SK-N-SH treated with all-trans-retinoic acid at 6 μM for 48 hours (cell line): ENCODE measurements around the gene SCN1A.

ENCODE experiments used
- ATAC-seq: fragments of 200-7000 bp; cut with Tn5 transposase; 3 replicates; pipeline ENCODE4 v1.9.1; 2020; ENCODE audit warnings: mild to moderate bottlenecking, moderate library complexity
- ARNTL ChIP-seq: fragments of 450-650 bp; formaldehyde crosslinking; IDR thresholded peaks from 2 replicates; pipeline ENCODE4 v1.5.0; 2020; ENCODE audit warnings: low read depth, mild to moderate bottlenecking, moderate library complexity, borderline replicate concordance
- BACH2 ChIP-seq: fragments of 250-450 bp; sonication (Bioruptor Pico); IDR thresholded peaks from 2 replicates; pipeline ENCODE4 v1.9.0; 2021; ENCODE audit warnings: mild to moderate bottlenecking, borderline replicate concordance
- CSDC2 ChIP-seq: fragments of 250-450 bp; sonication (Bioruptor Pico); IDR thresholded peaks from 2 replicates; pipeline ENCODE4 v1.5.0; 2020; ENCODE audit warnings: mild to moderate bottlenecking, moderate library complexity
- ESRRG ChIP-seq: fragments of 250-450 bp; sonication (Bioruptor Pico); IDR thresholded peaks from 2 replicates; pipeline ENCODE4 v1.6.1; 2021; ENCODE audit warnings: mild to moderate bottlenecking
- ISL1 ChIP-seq: fragments of 250-450 bp; sonication (Bioruptor Pico); IDR thresholded peaks from 2 replicates; pipeline ENCODE4 v2.1.2; 2022; ENCODE audit warnings: mild to moderate bottlenecking, moderate library complexity
- OSR1 ChIP-seq: fragments of 250-450 bp; sonication (Bioruptor Pico); IDR thresholded peaks from 2 replicates; pipeline ENCODE4 v1.8.0; 2022; ENCODE audit warnings: moderate library complexity, mild to moderate bottlenecking, inconsistent platforms
- RARB ChIP-seq: fragments of 250-450 bp; sonication (Bioruptor Pico); IDR thresholded peaks from 2 replicates; pipeline ENCODE4 v1.8.0; 2021; ENCODE audit warnings: mild to moderate bottlenecking, moderate library complexity
- SNAI2 ChIP-seq: fragments of 250-450 bp; sonication (Bioruptor Pico); IDR thresholded peaks from 2 replicates; pipeline ENCODE4 v1.5.0; 2020; ENCODE audit warnings: mild to moderate bottlenecking, moderate library complexity
- TCF4 ChIP-seq: fragments of 250-450 bp; sonication (Bioruptor Pico); IDR thresholded peaks from 2 replicates; pipeline ENCODE4 v1.8.0; 2021; ENCODE audit warnings: mild to moderate bottlenecking, moderate library complexity, borderline replicate concordance
- ZFP3 ChIP-seq: fragments of 250-450 bp; sonication (Bioruptor Pico); IDR thresholded peaks from 2 replicates; pipeline ENCODE4 v1.5.0; 2020; ENCODE audit warnings: mild to moderate bottlenecking, moderate library complexity
- ZNF565 ChIP-seq: fragments of 450-650 bp; formaldehyde crosslinking; conservative IDR thresholded peaks from 2 replicates; pipeline ENCODE4 v1.5.0; 2020; ENCODE audit warnings: low read depth, mild to moderate bottlenecking, moderate library complexity
- ZNF70 ChIP-seq: fragments of 450-650 bp; formaldehyde crosslinking; IDR thresholded peaks from 2 replicates; pipeline ENCODE4 v1.5.0; 2020; ENCODE audit warnings: mild to moderate bottlenecking, moderate library complexity
- ZNF8 ChIP-seq: fragments of 450-650 bp; formaldehyde crosslinking; IDR thresholded peaks from 2 replicates; pipeline ENCODE4 v1.5.0; 2020; ENCODE audit warnings: mild to moderate bottlenecking, moderate library complexity
- TF ChIP-seq, protein P1 (sequence below): fragments of 250-450 bp; sonication (Bioruptor Pico); IDR thresholded peaks from 2 replicates; pipeline ENCODE4 v1.5.1; 2021; ENCODE audit warnings: mild to moderate bottlenecking, moderate library complexity
- TF ChIP-seq, protein P2 (sequence below): fragments of 250-450 bp; sonication (Bioruptor Pico); IDR thresholded peaks from 2 replicates; pipeline ENCODE4 v1.8.0; 2020; ENCODE audit warnings: mild to moderate bottlenecking, moderate library complexity, borderline replicate concordance
- TF ChIP-seq, protein P3 (sequence below): fragments of 250-450 bp; sonication (Bioruptor Pico); IDR thresholded peaks from 2 replicates; pipeline ENCODE4 v1.5.0; 2020; ENCODE audit warnings: mild to moderate bottlenecking, moderate library complexity
- TF ChIP-seq, protein P4 (sequence below): fragments of 250-450 bp; sonication (Bioruptor Pico); IDR thresholded peaks from 2 replicates; pipeline ENCODE4 v1.8.0; 2021; ENCODE audit warnings: low read depth, mild to moderate bottlenecking, moderate library complexity, borderline replicate concordance
- TF ChIP-seq, protein P5 (sequence below): fragments of 250-450 bp; sonication (Bioruptor Pico); IDR thresholded peaks from 2 replicates; pipeline ENCODE4 v1.5.1; 2020; ENCODE audit warnings: low read depth, mild to moderate bottlenecking, moderate library complexity

SCN1A gene

DNA sequence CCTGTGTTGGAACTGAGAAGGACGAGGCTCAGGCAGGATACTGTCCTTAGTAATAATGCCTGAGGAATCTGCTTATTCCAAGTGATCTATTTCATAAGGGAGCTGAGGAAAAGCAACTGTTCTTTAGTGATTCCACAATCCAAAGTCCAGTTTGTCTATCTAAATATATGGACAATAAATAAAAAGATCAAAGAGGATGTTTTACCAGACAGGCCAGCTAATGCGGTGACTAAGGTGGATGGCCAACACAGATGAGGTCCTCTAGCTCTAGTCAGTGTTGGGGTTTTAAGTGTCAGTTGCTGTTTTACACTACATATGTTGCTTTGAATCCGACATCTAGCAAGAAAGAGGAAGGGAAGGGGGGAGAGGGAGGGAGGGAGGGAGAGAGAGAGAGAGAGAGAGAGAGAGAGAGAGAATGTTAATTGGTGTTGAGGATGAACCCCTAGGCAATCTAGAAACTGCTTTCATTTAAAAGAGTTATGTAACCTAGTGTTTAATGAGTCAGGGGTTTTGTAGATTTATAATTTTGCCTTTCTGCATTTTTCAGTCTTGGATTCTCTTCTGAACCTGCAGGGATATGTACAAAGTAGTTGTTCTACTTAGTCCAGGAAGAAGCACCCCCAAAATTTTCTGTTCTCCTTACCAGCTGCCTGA, 27.0 kb upstream of the SCN1A start:
- TF ChIP-seq ZNF565 (no peak), ARNTL (CRISPR knock-in tag) (no peak)
- ATAC-seq: no peak

DNA sequence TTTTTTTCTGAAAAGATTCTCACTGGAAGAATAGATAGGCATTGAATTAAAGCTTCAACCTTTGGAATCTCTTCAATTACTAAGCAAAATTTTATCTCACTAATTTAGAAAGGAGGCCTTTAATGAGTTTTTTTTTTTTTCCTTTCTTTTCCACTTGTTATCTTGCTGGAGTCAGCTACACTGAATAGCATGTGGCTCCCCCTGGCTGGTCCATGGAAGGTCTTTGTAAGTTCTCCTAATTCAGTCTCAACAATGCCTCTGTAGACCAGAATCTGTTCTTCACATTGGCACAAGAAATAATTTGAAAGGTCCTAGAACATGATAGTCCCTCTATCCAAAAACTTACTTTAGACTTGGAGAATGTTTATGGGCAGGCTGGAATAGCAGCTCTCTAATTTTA, 24.2 kb upstream of the SCN1A start:
- no peak for TF ChIP-seq ZNF70 (CRISPR knock-in tag)
- TF ChIP-seq, protein P1, sequence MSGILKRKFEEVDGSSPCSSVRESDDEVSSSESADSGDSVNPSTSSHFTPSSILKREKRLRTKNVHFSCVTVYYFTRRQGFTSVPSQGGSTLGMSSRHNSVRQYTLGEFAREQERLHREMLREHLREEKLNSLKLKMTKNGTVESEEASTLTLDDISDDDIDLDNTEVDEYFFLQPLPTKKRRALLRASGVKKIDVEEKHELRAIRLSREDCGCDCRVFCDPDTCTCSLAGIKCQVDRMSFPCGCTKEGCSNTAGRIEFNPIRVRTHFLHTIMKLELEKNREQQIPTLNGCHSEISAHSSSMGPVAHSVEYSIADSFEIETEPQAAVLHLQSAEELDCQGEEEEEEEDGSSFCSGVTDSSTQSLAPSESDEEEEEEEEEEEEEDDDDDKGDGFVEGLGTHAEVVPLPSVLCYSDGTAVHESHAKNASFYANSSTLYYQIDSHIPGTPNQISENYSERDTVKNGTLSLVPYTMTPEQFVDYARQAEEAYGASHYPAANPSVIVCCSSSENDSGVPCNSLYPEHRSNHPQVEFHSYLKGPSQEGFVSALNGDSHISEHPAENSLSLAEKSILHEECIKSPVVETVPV: no peak
- no peak for TF ChIP-seq ARNTL (CRISPR knock-in tag)
- TF ChIP-seq ISL1 (CRISPR knock-in tag): no peak
- TF ChIP-seq RARB (CRISPR knock-in tag): no peak
- TF ChIP-seq ZNF8 (CRISPR knock-in tag): no peak
- no peak for TF ChIP-seq BACH2 (CRISPR knock-in tag)
- no peak for ATAC-seq

DNA sequence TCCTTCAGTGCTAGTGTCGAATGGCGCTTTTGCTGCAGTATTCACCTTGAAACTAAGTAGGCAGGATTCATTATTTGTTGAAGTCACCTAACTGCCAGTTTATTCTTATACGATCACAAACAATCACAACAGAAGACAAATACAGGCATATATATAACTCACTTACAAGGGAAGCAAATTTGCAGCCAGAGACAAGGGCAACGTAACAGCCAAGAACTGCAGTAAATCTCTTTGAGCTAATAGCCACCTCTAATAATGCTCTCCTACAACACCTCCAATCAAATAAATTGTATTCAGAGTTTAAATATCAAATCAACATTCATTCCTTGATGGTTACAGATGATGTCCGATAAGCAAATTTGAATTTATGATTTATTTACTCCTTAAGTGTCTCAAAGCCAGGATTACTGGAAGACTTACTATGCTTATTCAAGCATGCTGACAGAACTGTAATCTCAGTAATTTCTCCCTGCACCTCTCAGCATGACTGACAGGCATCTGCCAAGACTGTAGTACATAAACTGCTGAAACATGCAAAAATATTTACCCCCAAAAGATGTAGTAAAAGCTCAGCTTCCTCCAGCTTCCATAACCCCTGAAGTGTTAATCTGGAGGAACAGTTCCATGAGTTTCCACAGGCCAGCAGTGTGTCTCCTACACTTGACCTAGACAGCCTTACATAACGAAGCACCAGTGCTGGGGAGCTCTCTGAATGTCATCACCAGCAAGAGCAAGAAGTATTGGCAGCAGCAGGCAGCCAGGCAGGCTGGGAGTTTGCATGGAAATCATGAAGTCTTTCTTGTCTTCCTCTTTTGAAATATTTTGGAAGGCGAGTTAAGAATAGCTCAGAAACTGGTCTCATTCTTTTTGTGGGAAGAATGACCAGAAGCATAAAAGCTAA, 20.9 kb upstream of the SCN1A start:
- ATAC-seq: no peak
- TF ChIP-seq ZNF8 (CRISPR knock-in tag) (no peak), ESRRG (CRISPR knock-in tag) (no peak), CSDC2 (no peak), RARB (CRISPR knock-in tag) (no peak), TCF4 (CRISPR knock-in tag) (no peak), OSR1 (CRISPR knock-in tag) (no peak), ISL1 (CRISPR knock-in tag) (no peak), SNAI2 (CRISPR knock-in tag) (no peak)
- TF ChIP-seq, protein P2, sequence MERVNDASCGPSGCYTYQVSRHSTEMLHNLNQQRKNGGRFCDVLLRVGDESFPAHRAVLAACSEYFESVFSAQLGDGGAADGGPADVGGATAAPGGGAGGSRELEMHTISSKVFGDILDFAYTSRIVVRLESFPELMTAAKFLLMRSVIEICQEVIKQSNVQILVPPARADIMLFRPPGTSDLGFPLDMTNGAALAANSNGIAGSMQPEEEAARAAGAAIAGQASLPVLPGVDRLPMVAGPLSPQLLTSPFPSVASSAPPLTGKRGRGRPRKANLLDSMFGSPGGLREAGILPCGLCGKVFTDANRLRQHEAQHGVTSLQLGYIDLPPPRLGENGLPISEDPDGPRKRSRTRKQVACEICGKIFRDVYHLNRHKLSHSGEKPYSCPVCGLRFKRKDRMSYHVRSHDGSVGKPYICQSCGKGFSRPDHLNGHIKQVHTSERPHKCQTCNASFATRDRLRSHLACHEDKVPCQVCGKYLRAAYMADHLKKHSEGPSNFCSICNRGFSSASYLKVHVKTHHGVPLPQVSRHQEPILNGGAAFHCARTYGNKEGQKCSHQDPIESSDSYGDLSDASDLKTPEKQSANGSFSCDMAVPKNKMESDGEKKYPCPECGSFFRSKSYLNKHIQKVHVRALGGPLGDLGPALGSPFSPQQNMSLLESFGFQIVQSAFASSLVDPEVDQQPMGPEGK (CRISPR knock-in tag): no peak

DNA sequence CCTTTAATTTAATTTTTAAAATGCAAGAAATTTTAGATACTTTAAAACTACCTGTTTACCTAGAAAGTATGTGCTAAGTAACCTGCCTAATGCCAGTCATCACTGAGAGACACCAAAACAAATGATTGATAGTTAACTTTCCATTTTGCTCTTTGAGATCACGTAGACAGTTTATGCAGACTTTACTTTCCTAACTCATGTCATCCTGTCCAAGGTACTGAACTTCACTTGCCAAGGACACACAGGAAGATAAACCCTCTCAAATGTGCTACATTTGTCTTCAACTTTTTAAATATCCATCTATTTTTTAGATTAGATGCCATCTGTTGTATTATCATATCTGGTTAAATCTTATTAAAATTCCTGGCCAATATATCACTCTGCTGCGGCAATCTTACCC, 20.1 kb upstream of the SCN1A start:
- TF ChIP-seq, protein P3, sequence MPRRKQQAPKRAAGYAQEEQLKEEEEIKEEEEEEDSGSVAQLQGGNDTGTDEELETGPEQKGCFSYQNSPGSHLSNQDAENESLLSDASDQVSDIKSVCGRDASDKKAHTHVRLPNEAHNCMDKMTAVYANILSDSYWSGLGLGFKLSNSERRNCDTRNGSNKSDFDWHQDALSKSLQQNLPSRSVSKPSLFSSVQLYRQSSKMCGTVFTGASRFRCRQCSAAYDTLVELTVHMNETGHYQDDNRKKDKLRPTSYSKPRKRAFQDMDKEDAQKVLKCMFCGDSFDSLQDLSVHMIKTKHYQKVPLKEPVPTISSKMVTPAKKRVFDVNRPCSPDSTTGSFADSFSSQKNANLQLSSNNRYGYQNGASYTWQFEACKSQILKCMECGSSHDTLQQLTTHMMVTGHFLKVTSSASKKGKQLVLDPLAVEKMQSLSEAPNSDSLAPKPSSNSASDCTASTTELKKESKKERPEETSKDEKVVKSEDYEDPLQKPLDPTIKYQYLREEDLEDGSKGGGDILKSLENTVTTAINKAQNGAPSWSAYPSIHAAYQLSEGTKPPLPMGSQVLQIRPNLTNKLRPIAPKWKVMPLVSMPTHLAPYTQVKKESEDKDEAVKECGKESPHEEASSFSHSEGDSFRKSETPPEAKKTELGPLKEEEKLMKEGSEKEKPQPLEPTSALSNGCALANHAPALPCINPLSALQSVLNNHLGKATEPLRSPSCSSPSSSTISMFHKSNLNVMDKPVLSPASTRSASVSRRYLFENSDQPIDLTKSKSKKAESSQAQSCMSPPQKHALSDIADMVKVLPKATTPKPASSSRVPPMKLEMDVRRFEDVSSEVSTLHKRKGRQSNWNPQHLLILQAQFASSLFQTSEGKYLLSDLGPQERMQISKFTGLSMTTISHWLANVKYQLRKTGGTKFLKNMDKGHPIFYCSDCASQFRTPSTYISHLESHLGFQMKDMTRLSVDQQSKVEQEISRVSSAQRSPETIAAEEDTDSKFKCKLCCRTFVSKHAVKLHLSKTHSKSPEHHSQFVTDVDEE (CRISPR knock-in tag): no peak
- TF ChIP-seq, protein P4, sequence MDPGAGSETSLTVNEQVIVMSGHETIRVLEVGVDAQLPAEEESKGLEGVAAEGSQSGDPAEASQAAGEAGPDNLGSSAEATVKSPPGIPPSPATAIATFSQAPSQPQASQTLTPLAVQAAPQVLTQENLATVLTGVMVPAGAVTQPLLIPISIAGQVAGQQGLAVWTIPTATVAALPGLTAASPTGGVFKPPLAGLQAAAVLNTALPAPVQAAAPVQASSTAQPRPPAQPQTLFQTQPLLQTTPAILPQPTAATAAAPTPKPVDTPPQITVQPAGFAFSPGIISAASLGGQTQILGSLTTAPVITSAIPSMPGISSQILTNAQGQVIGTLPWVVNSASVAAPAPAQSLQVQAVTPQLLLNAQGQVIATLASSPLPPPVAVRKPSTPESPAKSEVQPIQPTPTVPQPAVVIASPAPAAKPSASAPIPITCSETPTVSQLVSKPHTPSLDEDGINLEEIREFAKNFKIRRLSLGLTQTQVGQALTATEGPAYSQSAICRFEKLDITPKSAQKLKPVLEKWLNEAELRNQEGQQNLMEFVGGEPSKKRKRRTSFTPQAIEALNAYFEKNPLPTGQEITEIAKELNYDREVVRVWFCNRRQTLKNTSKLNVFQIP (CRISPR knock-in tag): no peak
- no peak for ATAC-seq

DNA sequence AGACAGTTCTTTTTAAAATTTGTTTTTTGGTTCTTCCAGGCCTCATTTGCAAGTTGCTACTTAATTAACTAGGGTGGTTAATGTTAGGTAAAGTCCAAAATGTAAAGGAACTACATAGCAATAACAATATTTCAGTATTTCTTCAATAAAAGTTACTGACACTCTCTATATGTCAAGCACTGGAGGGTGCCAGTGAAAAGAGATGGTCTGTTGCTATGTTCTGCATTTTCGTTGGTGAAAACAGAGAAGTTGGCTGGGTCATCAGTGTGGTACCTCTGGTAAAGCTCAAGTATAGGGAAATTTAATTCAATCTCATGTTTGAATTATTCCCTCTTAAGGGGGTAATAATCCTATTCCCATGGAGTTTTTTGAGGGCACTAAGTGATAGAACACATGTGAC, 16.3 kb upstream of the SCN1A start:
- ATAC-seq: no peak
- TF ChIP-seq ISL1 (CRISPR knock-in tag): no peak
- TF ChIP-seq ZNF70 (CRISPR knock-in tag): no peak
- TF ChIP-seq TCF4 (CRISPR knock-in tag): no peak
- TF ChIP-seq, protein P4 (CRISPR knock-in tag): no peak
- TF ChIP-seq ZNF565: no peak
- TF ChIP-seq, protein P5, sequence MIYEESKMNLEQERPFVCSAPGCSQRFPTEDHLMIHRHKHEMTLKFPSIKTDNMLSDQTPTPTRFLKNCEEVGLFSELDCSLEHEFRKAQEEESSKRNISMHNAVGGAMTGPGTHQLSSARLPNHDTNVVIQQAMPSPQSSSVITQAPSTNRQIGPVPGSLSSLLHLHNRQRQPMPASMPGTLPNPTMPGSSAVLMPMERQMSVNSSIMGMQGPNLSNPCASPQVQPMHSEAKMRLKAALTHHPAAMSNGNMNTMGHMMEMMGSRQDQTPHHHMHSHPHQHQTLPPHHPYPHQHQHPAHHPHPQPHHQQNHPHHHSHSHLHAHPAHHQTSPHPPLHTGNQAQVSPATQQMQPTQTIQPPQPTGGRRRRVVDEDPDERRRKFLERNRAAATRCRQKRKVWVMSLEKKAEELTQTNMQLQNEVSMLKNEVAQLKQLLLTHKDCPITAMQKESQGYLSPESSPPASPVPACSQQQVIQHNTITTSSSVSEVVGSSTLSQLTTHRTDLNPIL (CRISPR knock-in tag): no peak
- TF ChIP-seq ZFP3 (CRISPR knock-in tag): no peak
- TF ChIP-seq CSDC2: no peak
- TF ChIP-seq, protein P1: no peak
